ENCODE results near the gene NUP93. TPM values are rescaled to one million over a fixed set of nuclear protein-coding genes. Genes with fewer than 3 reads are reported as not detected.

Gene NUP93
- total RNA-seq, 5 donors from 2014 or later (not counting 1 experiment from before 2014, with no cell fraction given), result 52.6 to 72.4 (median 60.5) TPM

DNA sequence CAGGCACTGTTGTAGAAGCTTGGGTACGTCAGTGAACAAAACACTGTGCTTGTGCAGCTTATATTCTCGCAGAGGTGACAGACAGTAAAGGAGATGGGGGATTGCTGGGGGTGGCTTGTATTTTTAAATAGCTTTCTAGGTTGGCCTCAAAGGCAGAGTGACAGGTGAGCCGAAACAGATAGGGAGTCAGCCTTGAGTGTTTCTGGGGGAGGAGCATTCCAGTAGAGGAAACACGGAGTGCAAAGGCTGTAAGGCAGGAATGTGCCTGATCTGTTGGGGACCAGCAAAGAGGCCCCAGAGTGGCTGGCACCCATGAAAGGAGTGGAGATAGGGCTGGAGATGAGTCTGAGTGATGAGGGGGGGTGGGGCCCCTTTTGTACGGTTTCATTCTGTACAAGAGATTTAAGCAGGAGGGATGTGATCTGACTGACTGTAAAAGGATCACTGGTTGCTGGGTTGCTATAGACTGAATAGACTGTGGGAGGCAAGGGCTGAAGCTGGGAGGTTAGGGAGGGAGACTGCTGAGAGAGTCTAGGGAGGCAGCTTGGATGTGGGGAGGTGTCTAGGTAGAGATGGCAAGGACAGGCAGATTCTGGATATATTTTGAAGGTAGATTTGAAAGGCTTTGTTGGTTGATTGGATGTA, 15.2 kb downstream of the NUP93 start:
- no peaks in the 10 kb centered on the region for H3K4me1 ChIP-seq (ENCODE audit: control insufficient read depth in 1 of 2, extremely low read depth in 1 of 2, insufficient read depth in 2 of 2, low read length in 2 of 2)
- CTCF ChIA-PET, result no interaction called here
- H3K4me1 Mint-ChIP-seq, result peaks cover 32 to 40% (median 37%) of the 10 kb centered on the region in 3 donors
- no peaks in the 10 kb centered on the region for H3K27me3 Mint-ChIP-seq
- peaks cover 8 to 15% of the 10 kb centered on the region in 2 donors for H3K36me3 ChIP-seq (ENCODE audit: control insufficient read depth in 2 of 2, extremely low read depth in 1 of 2, insufficient read depth in 1 of 2, low read length in 1 of 2)
- peaks cover 27% of the 10 kb centered on the region for H3K36me3 Mint-ChIP-seq
- H3K9me3 Mint-ChIP-seq, result no peaks in the 10 kb centered on the region
- H3K27ac ChIP-seq (ENCODE audit: low read length), result no peak overlapping the region
- no peak overlapping the region for H3K4me3 Mint-ChIP-seq
- no peak for ATAC-seq (replicated peaks in 1 of 4)
- WGBS (ENCODE audit: insufficient coverage), result 92% methylated on average over 4 of the region's 5 CpGs
- no peaks in the 10 kb centered on the region for H3K27me3 ChIP-seq (replicated peaks in 1 of 2; ENCODE audit: control insufficient read depth in 2 of 2, extremely low read depth in 1 of 2, insufficient read depth in 2 of 2, low read length in 1 of 2)
- no peak overlapping the region for H3K4me3 ChIP-seq (ENCODE audit: control insufficient read depth in 1 of 2, extremely low read depth in 1 of 2, low read length in 1 of 2)
- H3K9me3 ChIP-seq, result no peaks in the 10 kb centered on the region
- POLR2A ChIA-PET, result interaction anchor here (0.6 kb wide), 2 partner anchors 48 to 300 kb away, joined by 3 read pairs; no protein-coding TSS in a partner anchor
- no peak for DNase-seq
- H3K27ac Mint-ChIP-seq, result no peak overlapping the region

DNA sequence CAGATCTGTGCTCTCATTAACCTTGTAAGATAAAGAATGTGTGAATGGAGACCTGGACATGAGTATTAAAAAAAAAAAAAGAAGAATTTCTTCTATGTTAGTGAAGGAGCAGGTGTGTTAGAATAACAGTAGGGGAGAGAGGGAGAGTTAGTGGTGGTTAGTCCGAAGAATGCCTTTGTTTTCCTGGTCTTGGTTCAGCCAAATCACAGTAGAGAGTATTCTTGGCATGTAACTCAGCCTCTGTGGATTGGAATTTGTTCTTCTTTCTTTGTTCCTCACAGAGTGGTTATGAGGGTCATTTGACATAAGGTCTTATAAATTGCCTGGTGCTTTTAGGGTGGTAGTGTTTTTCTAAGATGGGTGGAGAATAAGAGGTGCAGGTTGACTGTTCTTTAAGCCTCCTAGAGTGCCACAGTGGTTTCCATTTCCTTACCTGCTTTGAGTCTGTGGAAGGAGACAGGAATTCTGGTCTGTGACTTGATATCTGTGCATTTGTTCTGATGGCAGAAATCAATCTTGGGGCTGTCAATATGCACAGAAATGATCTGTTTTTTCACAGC, 17.6 kb downstream of the NUP93 start:
- ChIA-PET POLR2A (no interaction called here), CTCF (interaction anchor here in 1 of 2 donors (0.8 kb wide), 1 partner anchor 73 kb away, joined by 3 read pairs; no protein-coding TSS in a partner anchor)
- Histone ChIP-seq H3K27me3 (replicated peaks in 1 of 2; ENCODE audit: control insufficient read depth in 2 of 2, extremely low read depth in 1 of 2, insufficient read depth in 2 of 2, low read length in 1 of 2) (no peaks in the 10 kb centered on the region), H3K9me3 (no peaks in the 10 kb centered on the region), H3K4me3 (ENCODE audit: control insufficient read depth in 1 of 2, extremely low read depth in 1 of 2, low read length in 1 of 2) (no peak overlapping the region), H3K36me3 (ENCODE audit: control insufficient read depth in 2 of 2, extremely low read depth in 1 of 2, insufficient read depth in 1 of 2, low read length in 1 of 2) (peaks cover 8 to 17% of the 10 kb centered on the region in 2 donors), H3K27ac (ENCODE audit: low read length) (no peak overlapping the region), H3K4me1 (ENCODE audit: control insufficient read depth in 1 of 2, extremely low read depth in 1 of 2, insufficient read depth in 2 of 2, low read length in 2 of 2) (no peaks in the 10 kb centered on the region)
- no peak overlapping the region for H3K4me3 Mint-ChIP-seq
- H3K27me3 Mint-ChIP-seq, result no peaks in the 10 kb centered on the region
- WGBS (ENCODE audit: insufficient coverage), result 100% methylated on average over 1 of the region's 1 CpG
- H3K36me3 Mint-ChIP-seq, result peaks cover 48% of the 10 kb centered on the region
- DNase-seq (no peak), ATAC-seq (replicated peaks in 1 of 4) (no peak)
- no peaks in the 10 kb centered on the region for H3K9me3 Mint-ChIP-seq
- H3K27ac Mint-ChIP-seq, result no peak overlapping the region
- peaks cover 26 to 32% (median 28%) of the 10 kb centered on the region in 3 donors for H3K4me1 Mint-ChIP-seq

DNA sequence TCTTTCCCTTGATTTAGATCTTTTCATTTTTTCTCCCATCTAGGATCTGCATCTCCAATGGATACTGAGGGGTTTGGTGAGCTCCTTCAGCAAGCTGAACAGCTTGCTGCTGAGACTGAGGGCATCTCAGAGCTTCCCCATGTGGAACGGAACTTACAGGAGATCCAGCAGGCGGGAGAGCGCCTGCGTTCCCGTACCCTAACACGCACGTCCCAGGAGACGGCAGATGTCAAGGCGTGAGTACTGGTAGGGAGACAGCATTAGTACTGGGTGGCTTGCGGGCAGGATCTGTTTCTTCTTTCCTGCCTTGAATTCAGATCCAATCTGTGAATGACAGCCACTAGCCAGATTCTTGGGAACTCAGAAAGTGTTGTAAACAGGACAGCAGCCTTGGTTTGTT, 18.3 kb downstream of the NUP93 start:
- peaks cover 54% of the 10 kb centered on the region for H3K36me3 Mint-ChIP-seq
- WGBS (ENCODE audit: insufficient coverage), result 97% methylated on average over 10 of the region's 10 CpGs
- no peak overlapping the region for H3K27ac ChIP-seq (ENCODE audit: low read length)
- no peak for DNase-seq
- H3K4me1 Mint-ChIP-seq, result peaks cover 24 to 32% (median 26%) of the 10 kb centered on the region in 3 donors
- no peaks in the 10 kb centered on the region for H3K27me3 ChIP-seq (replicated peaks in 1 of 2; ENCODE audit: control insufficient read depth in 2 of 2, extremely low read depth in 1 of 2, insufficient read depth in 2 of 2, low read length in 1 of 2)
- POLR2A ChIA-PET, result interaction anchor here in 1 of 2 donors (0.5 kb wide), 1 partner anchor 415 kb away, joined by 5 read pairs; no protein-coding TSS in a partner anchor
- no peak for ATAC-seq (replicated peaks in 1 of 4)
- H3K4me3 ChIP-seq (ENCODE audit: control insufficient read depth in 1 of 2, extremely low read depth in 1 of 2, low read length in 1 of 2), result no peak overlapping the region
- H3K27ac Mint-ChIP-seq, result no peak overlapping the region
- H3K27me3 Mint-ChIP-seq, result no peaks in the 10 kb centered on the region
- peaks cover 8 to 17% of the 10 kb centered on the region in 2 donors for H3K36me3 ChIP-seq (ENCODE audit: control insufficient read depth in 2 of 2, extremely low read depth in 1 of 2, insufficient read depth in 1 of 2, low read length in 1 of 2)
- H3K9me3 Mint-ChIP-seq, result no peaks in the 10 kb centered on the region
- CTCF ChIA-PET, result interaction anchor here (0.6 to 0.8 kb wide), 2 partner anchors 41 to 72 kb away, joined by 3 read pairs; no protein-coding TSS in a partner anchor
- no peaks in the 10 kb centered on the region for H3K9me3 ChIP-seq
- no peak overlapping the region for H3K4me3 Mint-ChIP-seq
- H3K4me1 ChIP-seq (ENCODE audit: control insufficient read depth in 1 of 2, extremely low read depth in 1 of 2, insufficient read depth in 2 of 2, low read length in 2 of 2), result no peaks in the 10 kb centered on the region

DNA sequence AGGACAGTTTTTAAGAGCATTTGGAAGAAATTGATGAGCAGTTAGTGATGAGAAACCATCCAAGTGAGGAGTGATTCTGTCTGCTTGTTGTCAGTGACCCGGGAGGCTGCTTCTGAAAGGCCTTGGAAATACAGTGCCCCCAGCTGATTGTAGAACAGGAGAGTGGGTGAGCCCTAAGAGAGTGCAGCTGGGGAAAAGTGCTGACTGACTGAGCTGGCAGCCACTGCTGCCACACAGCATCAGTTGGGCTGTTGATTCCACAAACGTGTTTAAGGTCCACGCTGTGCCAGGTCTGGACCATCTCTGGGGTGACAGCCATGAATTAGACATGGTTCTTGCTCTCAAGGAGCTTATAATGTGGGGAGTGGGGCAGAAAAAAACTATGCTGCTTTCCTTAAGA, 18.9 kb downstream of the NUP93 start:
- DNase-seq (no peak), ATAC-seq (replicated peaks in 1 of 4) (no peak)
- POLR2A ChIA-PET, result no interaction called here
- H3K4me3 Mint-ChIP-seq, result no peak overlapping the region
- Histone ChIP-seq H3K27me3 (replicated peaks in 1 of 2; ENCODE audit: control insufficient read depth in 2 of 2, extremely low read depth in 1 of 2, insufficient read depth in 2 of 2, low read length in 1 of 2) (no peaks in the 10 kb centered on the region), H3K4me3 (ENCODE audit: control insufficient read depth in 1 of 2, extremely low read depth in 1 of 2, low read length in 1 of 2) (no peak overlapping the region), H3K27ac (ENCODE audit: low read length) (no peak overlapping the region), H3K9me3 (no peaks in the 10 kb centered on the region), H3K4me1 (ENCODE audit: control insufficient read depth in 1 of 2, extremely low read depth in 1 of 2, insufficient read depth in 2 of 2, low read length in 2 of 2) (no peaks in the 10 kb centered on the region), H3K36me3 (ENCODE audit: control insufficient read depth in 2 of 2, extremely low read depth in 1 of 2, insufficient read depth in 1 of 2, low read length in 1 of 2) (peaks cover 8 to 17% of the 10 kb centered on the region in 2 donors)
- peaks cover 60% of the 10 kb centered on the region for H3K36me3 Mint-ChIP-seq
- 84% methylated on average over 3 of the region's 3 CpGs for WGBS (ENCODE audit: insufficient coverage)
- CTCF ChIA-PET, result interaction anchor here in 1 of 2 donors (1.1 kb wide), 1 partner anchor 54 kb away, joined by 3 read pairs; no protein-coding TSS in a partner anchor
- H3K4me1 Mint-ChIP-seq, result peaks cover 24 to 29% (median 24%) of the 10 kb centered on the region in 3 donors
- no peak overlapping the region for H3K27ac Mint-ChIP-seq
- no peaks in the 10 kb centered on the region for H3K9me3 Mint-ChIP-seq
- H3K27me3 Mint-ChIP-seq, result no peaks in the 10 kb centered on the region

DNA sequence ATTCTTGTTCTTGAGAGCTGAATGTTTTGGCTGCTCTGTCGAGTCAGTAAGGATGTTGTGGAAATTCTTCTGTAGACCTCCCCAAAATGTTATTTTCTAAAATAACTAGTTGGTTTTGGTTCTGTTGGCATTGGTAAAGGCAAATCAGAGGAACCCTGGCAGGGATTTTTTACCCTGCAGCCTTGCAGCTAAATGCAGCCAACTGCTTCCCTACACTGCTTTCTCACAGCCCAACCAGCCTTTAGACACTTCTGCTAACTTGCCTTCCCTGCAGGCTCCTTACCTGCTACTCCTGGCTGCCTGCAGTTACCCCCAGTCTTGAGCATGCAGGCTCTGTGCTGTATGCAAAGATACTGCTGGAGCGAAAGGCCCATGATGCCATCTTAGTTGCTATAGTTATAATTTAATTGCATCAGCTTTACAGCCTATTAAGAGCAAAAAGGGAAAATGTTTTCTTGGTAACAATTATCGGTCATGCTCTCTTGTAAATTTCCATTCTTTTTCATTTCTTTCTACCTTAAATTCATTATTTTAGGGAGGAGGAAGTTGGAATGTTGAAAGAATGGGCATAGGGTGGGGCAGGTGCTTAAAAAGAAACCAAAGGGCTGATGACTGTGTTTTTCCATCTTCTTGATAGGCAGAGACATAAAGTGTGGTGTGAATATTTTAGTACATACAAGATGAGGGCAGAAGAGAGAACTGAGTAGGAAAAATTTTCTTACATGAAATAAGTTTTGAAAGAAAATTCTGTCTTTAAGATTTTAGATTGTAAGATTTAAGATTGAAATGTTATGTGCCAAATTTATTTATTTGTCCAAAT, 20.0 kb downstream of the NUP93 start:
- Histone ChIP-seq H3K4me3 (ENCODE audit: control insufficient read depth in 1 of 2, extremely low read depth in 1 of 2, low read length in 1 of 2) (no peak overlapping the region), H3K27ac (ENCODE audit: low read length) (no peak overlapping the region), H3K27me3 (replicated peaks in 1 of 2; ENCODE audit: control insufficient read depth in 2 of 2, extremely low read depth in 1 of 2, insufficient read depth in 2 of 2, low read length in 1 of 2) (no peaks in the 10 kb centered on the region), H3K9me3 (no peaks in the 10 kb centered on the region), H3K36me3 (ENCODE audit: control insufficient read depth in 2 of 2, extremely low read depth in 1 of 2, insufficient read depth in 1 of 2, low read length in 1 of 2) (peaks cover 8 to 17% of the 10 kb centered on the region in 2 donors), H3K4me1 (ENCODE audit: control insufficient read depth in 1 of 2, extremely low read depth in 1 of 2, insufficient read depth in 2 of 2, low read length in 2 of 2) (no peaks in the 10 kb centered on the region)
- H3K4me3 Mint-ChIP-seq, result no peak overlapping the region
- ChIA-PET CTCF (interaction anchor here in 1 of 2 donors (1.1 kb wide), 1 partner anchor 53 kb away, joined by 3 read pairs; no protein-coding TSS in a partner anchor), POLR2A (no interaction called here)
- H3K4me1 Mint-ChIP-seq, result peaks cover 16 to 20% (median 19%) of the 10 kb centered on the region in 3 donors
- no peak for DNase-seq
- no CpG with 5 or more reads among the region's 3 CpGs for WGBS (ENCODE audit: insufficient coverage)
- H3K27me3 Mint-ChIP-seq, result no peaks in the 10 kb centered on the region
- no peak for ATAC-seq (replicated peaks in 1 of 4)
- H3K27ac Mint-ChIP-seq, result no peak overlapping the region
- H3K9me3 Mint-ChIP-seq, result no peaks in the 10 kb centered on the region
- peaks cover 64% of the 10 kb centered on the region for H3K36me3 Mint-ChIP-seq

DNA sequence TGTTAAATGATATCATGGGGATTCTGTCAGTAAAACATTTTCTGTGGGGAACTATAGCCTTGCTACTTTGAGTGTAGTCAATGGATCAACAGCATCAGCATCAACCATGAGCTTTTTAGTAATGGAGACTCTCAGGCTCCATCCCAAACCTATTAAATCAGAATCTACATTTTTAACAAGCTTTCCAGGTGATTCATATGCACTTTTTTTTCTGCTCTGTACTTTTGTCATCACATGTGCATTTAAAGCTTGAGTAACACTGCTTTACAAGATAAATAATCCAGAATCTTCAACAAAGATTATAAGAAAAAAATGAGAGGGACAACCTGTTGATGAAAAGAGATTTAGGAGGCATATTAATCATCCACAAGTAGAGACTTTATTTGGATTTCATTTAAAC, 23.5 kb downstream of the NUP93 start:
- Mint-ChIP-seq H3K27ac (no peak overlapping the region), H3K4me3 (no peak overlapping the region), H3K4me1 (peaks cover 0 to 19% (median 8%) of the 10 kb centered on the region in 3 donors), H3K27me3 (no peaks in the 10 kb centered on the region), H3K36me3 (peaks cover 73% of the 10 kb centered on the region), H3K9me3 (no peaks in the 10 kb centered on the region)
- H3K4me1 ChIP-seq (ENCODE audit: control insufficient read depth in 1 of 2, extremely low read depth in 1 of 2, insufficient read depth in 2 of 2, low read length in 2 of 2), result no peaks in the 10 kb centered on the region
- ATAC-seq (replicated peaks in 1 of 4), result no peak
- H3K36me3 ChIP-seq (ENCODE audit: control insufficient read depth in 2 of 2, extremely low read depth in 1 of 2, insufficient read depth in 1 of 2, low read length in 1 of 2), result peaks cover 8 to 20% of the 10 kb centered on the region in 2 donors
- no peak overlapping the region for H3K4me3 ChIP-seq (ENCODE audit: control insufficient read depth in 1 of 2, extremely low read depth in 1 of 2, low read length in 1 of 2)
- peaks cover 2% of the 10 kb centered on the region for H3K9me3 ChIP-seq
- H3K27ac ChIP-seq (ENCODE audit: low read length), result no peak overlapping the region
- no peak for DNase-seq
- no peaks in the 10 kb centered on the region for H3K27me3 ChIP-seq (replicated peaks in 1 of 2; ENCODE audit: control insufficient read depth in 2 of 2, extremely low read depth in 1 of 2, insufficient read depth in 2 of 2, low read length in 1 of 2)
- ChIA-PET CTCF (no interaction called here), POLR2A (no interaction called here)

Measured in T-cell (primary cell).